HEK293T (cell line): ENCODE results near the gene ARIH2.

Source experiments
- CTBP1 ChIP-seq: fragments of 450-650 bp; IDR thresholded peaks from 2 replicates; pipeline ENCODE4 v1.6.1; 2016; ENCODE audit warnings: borderline replicate concordance
- FOXA1 ChIP-seq: fragments of 450-650 bp; IDR thresholded peaks from 2 replicates; pipeline ENCODE4 v1.6.1; 2016; ENCODE audit warnings: mild to moderate bottlenecking
- SP1 ChIP-seq: fragments of 450-650 bp; IDR thresholded peaks from 2 replicates; pipeline ENCODE4 v1.6.1; 2017
- SUZ12 ChIP-seq: fragments of 450-650 bp; IDR thresholded peaks from 2 replicates; pipeline ENCODE4 v1.6.1; 2016; ENCODE audit warnings: mild to moderate bottlenecking

GRCh38 chr3:48985831-48986376 lies 67.3 kb downstream of the ARIH2 start:
- TF ChIP-seq FOXA1 (no peak), SP1 (no peak), SUZ12 (no peak), CTBP1 (no peak)
